GM12878 (cell line): ENCODE data around the gene FAM9B. TPM values are rescaled to one million over a fixed set of nuclear protein-coding genes. Genes with fewer than 3 reads are reported as not detected.

Experiments
- ATAC-seq: fragments of 200-7000 bp; cut with Tn5 transposase; 3 replicates; pipeline ENCODE4 v1.9.1; 2020; ENCODE audit warnings: mild to moderate bottlenecking, moderate library complexity
- BruUV-seq: library from RNA; stranded (reverse); fragments of 400-500 nt; replicated peaks from 2 replicates; lab custom pipeline; 2021; lab: Mats Ljungman, UMichigan
- CTCF ChIA-PET: fragments of 300-600 bp; sonication (Branson Sonifier 250); formaldehyde crosslinking; extraction: SDS; loops from one replicate; lab custom pipeline; 2021; ENCODE audit warnings: inconsistent platforms; lab: Yijun Ruan, JAX
- POLR2A ChIA-PET: fragments of 350-600 bp; formaldehyde crosslinking; extraction: SDS; loops from one replicate; lab custom pipeline; 2021; ENCODE audit warnings: inconsistent platforms; lab: Charles Lee
- RAD21 ChIA-PET: fragments of 300-600 bp; sonication (Branson Sonifier 250); formaldehyde crosslinking; loops from one replicate; lab custom pipeline; 2023; ENCODE audit warnings: antibody characterized with exemption; ENCODE audit not compliant: unreplicated experiment; lab: Charles Lee
- SMC1A ChIA-PET: fragments of 300-600 bp; sonication (Branson Sonifier 250); formaldehyde crosslinking; loops from one replicate; lab custom pipeline; 2023; ENCODE audit not compliant: unreplicated experiment, uncharacterized antibody; lab: Charles Lee
- DNase-seq: peaks from one replicate; pipeline ENCODE4 v3.0.0-alpha.2; 2011; ENCODE audit warnings: low read depth, low spot score
- FAIRE-seq: peaks from 3 replicates; lab custom pipeline; 2011; peaks lifted over from hg19 to GRCh38; lab: Jason Lieb, UNC
- H2AFZ ChIP-seq: 2 replicates; pipeline ENCODE4 v1.6.0; 2011; ENCODE audit warnings: low read depth, low read length, control low read depth; ENCODE audit not compliant: control insufficient read depth
- H3K27ac ChIP-seq: 2 replicates; pipeline ENCODE4 v1.5.1; 2011; ENCODE audit warnings: control low read depth; ENCODE audit not compliant: control insufficient read depth, insufficient read depth
- H3K27me3 ChIP-seq, 2 experiments: replicated peaks in 1 of 2; 2 replicates each; pipeline versions ENCODE4 v1.6.0 to v1.6.1; 2011; ENCODE audit warnings: low read length in 1 of 2; ENCODE audit not compliant: control insufficient read depth in 2 of 2, insufficient read depth in 2 of 2
- H3K36me3 ChIP-seq, 2 experiments: 2 replicates each; pipeline ENCODE4 v1.5.1; 2011; ENCODE audit warnings: low read length in 1 of 2; ENCODE audit not compliant: control insufficient read depth in 2 of 2, insufficient read depth in 2 of 2
- H3K4me1 ChIP-seq: 2 replicates; pipeline ENCODE4 v1.6.1; 2011; ENCODE audit warnings: mild to moderate bottlenecking, low read length, moderate library complexity, mixed read lengths; ENCODE audit not compliant: control insufficient read depth, insufficient read depth
- H3K4me2 ChIP-seq: 2 replicates; pipeline ENCODE4 v1.6.0; 2011; ENCODE audit warnings: control low read depth; ENCODE audit not compliant: control insufficient read depth, insufficient read depth
- H3K4me3 ChIP-seq: fragments of 200-600 bp; sonication (generic); 2 replicates; pipeline ENCODE4 v1.5.1; 2016
- H3K79me2 ChIP-seq: 2 replicates; pipeline ENCODE4 v1.6.0; 2011; ENCODE audit warnings: low read length; ENCODE audit not compliant: control insufficient read depth, insufficient read depth
- H3K9ac ChIP-seq: 2 replicates; pipeline ENCODE4 v1.8.0; 2011; ENCODE audit warnings: low read length, control low read depth, mixed read lengths; ENCODE audit not compliant: control insufficient read depth, insufficient read depth
- H3K9me3 ChIP-seq: replicated peaks from 3 replicates; pipeline ENCODE4 v1.5.1; 2011; ENCODE audit warnings: mild to moderate bottlenecking, low read length; ENCODE audit not compliant: control insufficient read depth, insufficient read depth
- H4K20me1 ChIP-seq: 2 replicates; pipeline ENCODE4 v1.6.0; 2011; ENCODE audit not compliant: control insufficient read depth, insufficient read depth
- BMI1 ChIP-seq: fragments of 450-650 bp; IDR thresholded peaks from 2 replicates; pipeline ENCODE4 v1.6.1; 2016; ENCODE audit warnings: mild to moderate bottlenecking, moderate library complexity, borderline replicate concordance
- CBX5 ChIP-seq: sonication (generic); IDR thresholded peaks from 2 replicates; pipeline ENCODE4 v1.6.1; 2016; ENCODE audit warnings: low read depth, moderate library complexity, mild to moderate bottlenecking, inconsistent platforms
- CREB1 ChIP-seq: IDR thresholded peaks from 2 replicates; pipeline ENCODE4 v1.6.1; 2012; ENCODE audit warnings: low read depth, mild to moderate bottlenecking, inconsistent platforms
- NR2C2 ChIP-seq: IDR thresholded peaks from 2 replicates; pipeline ENCODE4 v1.6.1; 2011; ENCODE audit warnings: borderline replicate concordance, low read depth; ENCODE audit not compliant: control insufficient read depth, insufficient read length
- RFX5 ChIP-seq: IDR thresholded peaks from 2 replicates; pipeline ENCODE4 v1.6.1; 2011; ENCODE audit warnings: low read depth, low read length, improper control_type of control experiment
- SPI1 ChIP-seq: IDR thresholded peaks from 2 replicates; pipeline ENCODE4 v1.6.1; 2011; ENCODE audit warnings: low read depth, mild to moderate bottlenecking, low read length, moderate library complexity, borderline replicate concordance; ENCODE audit not compliant: insufficient read depth
- USF2 ChIP-seq: IDR thresholded peaks from 2 replicates; pipeline ENCODE4 v1.6.1; 2011; ENCODE audit warnings: low read depth, low read length, improper control_type of control experiment, borderline replicate concordance
- WGBS: methylation state at CpG from one replicate; pipeline ENCODE4 v1.1.6; 2016; ENCODE audit warnings: low lambda C conversion rate; ENCODE audit not compliant: insufficient replicate concordance, insufficient coverage; ENCODE audit errors: missing lambda C conversion rate; 5-methylcytosine and 5-hydroxymethylcytosine counted together
- in situ Hi-C: fragments of 300-500 bp; cut with MboI; formaldehyde crosslinking; loops from 9 replicates; pipeline ENCODE4 v1.14.3; 2018; ENCODE audit warnings: mixed read lengths
- intact Hi-C: fragments of 100-400 bp; cut with micrococcal nuclease; formaldehyde crosslinking; loops from one replicate; pipeline ENCODE4 v1.14.2; 2022; ENCODE audit not compliant: unreplicated experiment
- polyA plus RNA-seq, 11 experiments: library from polyadenylated mRNA; depleted of rRNA in 4 of 11; unstranded in 6 of 11; stranded (reverse) in 5 of 11; fragments of >200 nt; fragmentation: Nextera tagmentation in 4 of 11; fragmentation: Illumina TruSeq in 1 of 11; extraction: Ambion mirVana in 4 of 11; extraction: Trizol in 1 of 11; gene quantifications; 1 replicate in 1 of 11; 2 replicates in 10 of 11; pipeline versions ENCODE4 v1.2.1 to v1.2.3, GENCODE V29; 2011 to 2016; ENCODE audit warnings: inconsistent platforms in 2 of 11, missing spikeins in 2 of 11, low read depth in 1 of 11
- total RNA-seq, 4 experiments: library from RNA; depleted of rRNA in 3 of 4; stranded (reverse); fragments of >200 nt in 3 of 4; fragmentation: Illumina TruSeq in 1 of 4; extraction: Trizol in 1 of 4; gene quantifications; 2 replicates each; pipeline versions ENCODE4 v1.2.1 to v1.2.3, GENCODE V29; 2013 to 2021

FAM9B gene
- total and polyA plus RNA-seq, 10 of the 15 experiments (the other 5 are each of a cell fraction or from before 2014, with no cell fraction given): not detected

GRCh38 chrX:8987672-8988250 lies 46.2 kb downstream of the FAM9B start:
- Histone ChIP-seq H3K4me1 (no peaks in the 10 kb centered on the region), H2AFZ (no peak overlapping the region), H3K4me3 (no peak overlapping the region), H3K27me3 (no peaks in the 10 kb centered on the region; a peak in 1 of 4 replicates), H4K20me1 (no peaks in the 10 kb centered on the region), H3K9me3 (no peaks in the 10 kb centered on the region), H3K27ac (no peak overlapping the region), H3K4me2 (no peak overlapping the region), H3K36me3 (no peaks in the 10 kb centered on the region), H3K9ac (no peak overlapping the region), H3K79me2 (no peaks in the 10 kb centered on the region)
- WGBS: 30% methylated on average over 6 of the region's 6 CpGs
- intact Hi-C loops: no loop called here
- POLR2A ChIA-PET: interaction anchor here (1.0 kb wide), 1 partner anchor 9 kb away, joined by 4 read pairs; no protein-coding TSS in a partner anchor
- RAD21 ChIA-PET: no interaction called here
- no peak for ATAC-seq
- DNase-seq: no peak
- TF ChIP-seq NR2C2: no peak
- no peak for TF ChIP-seq BMI1
- TF ChIP-seq SPI1: no peak
- no peak for TF ChIP-seq RFX5
- no peak for TF ChIP-seq CREB1
- TF ChIP-seq CBX5: no peak
- TF ChIP-seq USF2: no peak
- CTCF ChIA-PET: no interaction called here
- in situ Hi-C loops: no loop called here
- no TSS peak for BruUV-seq
- SMC1A ChIA-PET: interaction anchor here (1.3 kb wide), 1 partner anchor 9 kb away, joined by 4 read pairs; no protein-coding TSS in a partner anchor
- FAIRE-seq: no peak
